Loucy (cell line): ENCODE results near the gene MAP4K3.
A peak's percentile ranks its signal among the peaks of the same experiment; 100 is the strongest.

ENCODE experiments used
- H2AFZ ChIP-seq: fragments of 200-600 bp; sonication (generic); 2 replicates; pipeline ENCODE4 v1.6.0; 2016; ENCODE audit warnings: antibody characterized with exemption, mild to moderate bottlenecking, low read length, moderate library complexity
- H3F3A ChIP-seq: fragments of 200-600 bp; 2 replicates; pipeline ENCODE4 v1.6.0; 2016; ENCODE audit warnings: antibody characterized with exemption, low read depth, mild to moderate bottlenecking
- H3K27me3 ChIP-seq: fragments of 200-600 bp; sonication (generic); 2 replicates; pipeline ENCODE4 v1.6.1; 2014; ENCODE audit warnings: low read length, mild to moderate bottlenecking; ENCODE audit not compliant: insufficient read depth, poor library complexity, severe bottlenecking
- H3K36me3 ChIP-seq: fragments of 200-600 bp; sonication (generic); 2 replicates; pipeline ENCODE4 v1.6.1; 2016; ENCODE audit warnings: low read length; ENCODE audit not compliant: insufficient read depth
- H3K4me1 ChIP-seq: fragments of 200-600 bp; sonication (generic); 2 replicates; pipeline ENCODE4 v1.5.1; 2014; ENCODE audit warnings: low read length, mild to moderate bottlenecking; ENCODE audit not compliant: insufficient read depth, poor library complexity, severe bottlenecking
- H3K4me2 ChIP-seq: fragments of 200-600 bp; sonication (generic); 2 replicates; pipeline ENCODE4 v1.6.0; 2014; ENCODE audit warnings: antibody characterized with exemption, low read length, low read depth, mild to moderate bottlenecking; ENCODE audit not compliant: poor library complexity, severe bottlenecking
- H3K4me3 ChIP-seq: fragments of 200-600 bp; sonication (generic); 2 replicates; pipeline ENCODE4 v1.5.1; 2014; ENCODE audit warnings: low read length, mild to moderate bottlenecking, mixed read lengths; ENCODE audit not compliant: poor library complexity, severe bottlenecking
- H3K79me2 ChIP-seq: fragments of 200-600 bp; sonication (generic); 2 replicates; pipeline ENCODE4 v1.6.1; 2014; ENCODE audit warnings: low read length; ENCODE audit not compliant: insufficient read depth
- H3K9ac ChIP-seq: fragments of 200-600 bp; sonication (generic); 2 replicates; pipeline ENCODE4 v1.6.0; 2014; ENCODE audit warnings: mild to moderate bottlenecking, low read depth, low read length, moderate library complexity; ENCODE audit not compliant: poor library complexity, severe bottlenecking
- H3K9me2 ChIP-seq: fragments of 200-600 bp; sonication (generic); replicated peaks from 2 replicates; pipeline ENCODE4 v1.6.1; 2016; ENCODE audit warnings: low read depth, low read length, mixed read lengths
- H3K9me3 ChIP-seq: fragments of 200-600 bp; sonication (generic); 2 replicates; pipeline ENCODE4 v1.6.1; 2014; ENCODE audit warnings: mild to moderate bottlenecking, antibody characterized with exemption, low read length, low read depth; ENCODE audit not compliant: insufficient read depth
- H4K20me1 ChIP-seq: fragments of 200-600 bp; sonication (generic); 2 replicates; pipeline ENCODE4 v1.6.0; 2014; ENCODE audit warnings: antibody characterized with exemption, low read length, mild to moderate bottlenecking; ENCODE audit not compliant: insufficient read depth, poor library complexity, severe bottlenecking
- CTCF ChIP-seq: fragments of 200-600 bp; sonication (generic); conservative IDR thresholded peaks from 2 replicates; pipeline ENCODE4 v1.5.1; 2014; ENCODE audit warnings: mild to moderate bottlenecking, antibody characterized with exemption, low read length
- EZH2phosphoT487 ChIP-seq: fragments of 200-600 bp; IDR thresholded peaks from 2 replicates; pipeline ENCODE4 v1.6.1; 2018; ENCODE audit warnings: antibody characterized with exemption, mild to moderate bottlenecking, moderate library complexity, borderline replicate concordance

MAP4K3 gene

GRCh38 chr2:39217192-39217550 lies 219.9 kb downstream of the MAP4K3 start:
- TF ChIP-seq EZH2phosphoT487 (no peak), CTCF (no peak)
- H3K9ac ChIP-seq = peak overlapping the region; percentile 53
- peak overlapping the region; percentile 10; the same call in 1 of the 2 replicates for H2AFZ ChIP-seq
- H3K4me3 ChIP-seq = peak overlapping the region; percentile 67
- H3K9me3 ChIP-seq = no peaks in the 10 kb centered on the region
- no peaks in the 10 kb centered on the region for H3K79me2 ChIP-seq
- H3K27me3 ChIP-seq = no peaks in the 10 kb centered on the region
- H3K4me2 ChIP-seq = peak overlapping the region; percentile 79
- peaks cover 11% of the 10 kb centered on the region for H3F3A ChIP-seq
- H4K20me1 ChIP-seq = no peaks in the 10 kb centered on the region
- no peaks in the 10 kb centered on the region for H3K36me3 ChIP-seq
- H3K4me1 ChIP-seq = peaks cover 48% of the 10 kb centered on the region
- H3K9me2 ChIP-seq = no peaks in the 10 kb centered on the region

GRCh38 chr2:39216346-39217191 lies 220.5 kb downstream of the MAP4K3 start:
- TF ChIP-seq CTCF = no peak
- peak; percentile 60; the same call in 1 of the 2 replicates for TF ChIP-seq EZH2phosphoT487
- Histone ChIP-seq H3K79me2 (no peaks in the 10 kb centered on the region), H3K36me3 (no peaks in the 10 kb centered on the region), H3K4me2 (peak overlapping the region; percentile 79), H3F3A (peaks cover 11% of the 10 kb centered on the region), H3K9me3 (no peaks in the 10 kb centered on the region), H2AFZ (0 out of 2 replicates have a peak overlapping the region, but pooled peaks have one; percentile 10), H3K9ac (peak overlapping the region; percentile 56), H3K4me1 (peaks cover 48% of the 10 kb centered on the region), H3K9me2 (no peaks in the 10 kb centered on the region), H3K27me3 (no peaks in the 10 kb centered on the region), H3K4me3 (peak overlapping the region; percentile 67), H4K20me1 (no peaks in the 10 kb centered on the region)

- H3K9me2 ChIP-seq = no peaks in the 10 kb centered on the region
- peak overlapping the region; percentile 79 for H3K4me2 ChIP-seq
- H3K9ac ChIP-seq = peak overlapping the region; percentile 56
- no peaks in the 10 kb centered on the region for H3K36me3 ChIP-seq
- H2AFZ ChIP-seq = no peak overlapping the region
- no peak for TF ChIP-seq EZH2phosphoT487
- TF ChIP-seq CTCF = no peak
- H3K9me3 ChIP-seq = no peaks in the 10 kb centered on the region
- H3K4me1 ChIP-seq = peaks cover 55% of the 10 kb centered on the region
- H3F3A ChIP-seq = peaks cover 11% of the 10 kb centered on the region
- no peaks in the 10 kb centered on the region for H3K27me3 ChIP-seq
- H3K4me3 ChIP-seq = no peak overlapping the region
- no peaks in the 10 kb centered on the region for H4K20me1 ChIP-seq
- H3K79me2 ChIP-seq = no peaks in the 10 kb centered on the region
These were observed 221.5 kb downstream of the MAP4K3 start for GRCh38 chr2:39215545-39215944.
